ENCODE results near the gene NOSIP. TPM values are rescaled to one million over a fixed set of nuclear protein-coding genes. Genes with fewer than 3 reads are reported as not detected.
A peak's percentile ranks its signal among the peaks of the same experiment; 100 is the strongest.

The NOSIP gene
- total and polyA plus RNA-seq, 2 of the 4 experiments (the other 2 are of a cell fraction) = 118 to 138 TPM

DNA sequence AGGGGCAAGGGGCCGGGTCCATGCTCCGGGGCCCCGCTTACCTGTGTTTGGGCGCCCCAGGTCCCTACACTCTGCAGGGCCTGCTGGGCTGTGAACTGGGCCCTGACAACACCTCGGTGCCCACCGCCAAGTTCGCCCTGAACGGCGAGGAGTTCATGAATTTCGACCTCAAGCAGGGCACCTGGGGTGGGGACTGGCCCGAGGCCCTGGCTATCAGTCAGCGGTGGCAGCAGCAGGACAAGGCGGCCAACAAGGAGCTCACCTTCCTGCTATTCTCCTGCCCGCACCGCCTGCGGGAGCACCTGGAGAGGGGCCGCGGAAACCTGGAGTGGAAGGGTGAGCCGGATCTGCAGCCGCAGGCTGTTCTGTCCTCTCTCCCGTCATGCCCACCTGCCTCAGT lies 66.2 kb downstream of the NOSIP start:
- no peak for ATAC-seq (ENCODE audit: low read depth)
- CTCF ChIA-PET = interaction anchor here (0.7 kb wide), 1 partner anchor 56 kb away, joined by 3 read pairs; no protein-coding TSS in a partner anchor
- intact Hi-C loops (cut with micrococcal nuclease) = no loop called here

More for the DNA sequence above, 66.2 kb downstream of the NOSIP start:
- Histone ChIP-seq H3K18ac (ENCODE audit: low read depth, low read length) (no peak overlapping the region), H4K91ac (ENCODE audit: insufficient read depth, low read depth, low read length) (no peak overlapping the region), H3K23ac (ENCODE audit: low read depth, low read length) (no peak overlapping the region), H3K27me3 (ENCODE audit: control insufficient read depth, insufficient read depth, low read length) (no peaks in the 10 kb centered on the region), H3K4ac (ENCODE audit: low read depth, low read length) (no peak overlapping the region), H2BK20ac (ENCODE audit: low read depth, low read length) (no peak overlapping the region), H4K8ac (ENCODE audit: low read depth in 2 of 2, low read length in 2 of 2) (no peak overlapping the region), H3K36me3 (ENCODE audit: control insufficient read depth, insufficient read depth, low read length) (peaks cover 9% of the 10 kb centered on the region; the same call in 1 of the 2 replicates), H3K4me2 (ENCODE audit: low read depth, low read length) (no peak overlapping the region; the same call in 1 of the 2 replicates), H3K4me3 (ENCODE audit: insufficient read depth, low read depth, low read length) (no peak overlapping the region), H3K56ac (ENCODE audit: extremely low read depth, insufficient read depth, low read length) (no peak overlapping the region), H2AK9ac (replicated peaks; ENCODE audit: low read depth, low read length, poor library complexity) (peak overlapping the region; percentile 82), H3K4me1 (ENCODE audit: control insufficient read depth, insufficient read depth, low read length) (peaks cover 5% of the 10 kb centered on the region; the same call in 1 of the 2 replicates), H3K9me1 (ENCODE audit: insufficient read depth, low read length) (0 out of 2 replicates have a peak, but pooled peaks cover 4% of the 10 kb centered on the region), H2BK120ac (ENCODE audit: low read depth, low read length) (no peak overlapping the region), H2BK15ac (ENCODE audit: low read depth, low read length) (no peak overlapping the region), H3K14ac (replicated peaks; ENCODE audit: low read depth, low read length) (no peak overlapping the region), H3K27ac (ENCODE audit: insufficient read depth, low read length) (no peak overlapping the region), H2AFZ (replicated peaks; ENCODE audit: low read length, poor library complexity) (peak overlapping the region; percentile 51), H4K20me1 (ENCODE audit: insufficient read depth, low read length) (no peaks in the 10 kb centered on the region), H2BK5ac (ENCODE audit: low read depth, low read length, poor library complexity, severe bottlenecking) (no peak overlapping the region), H3K9me3 (ENCODE audit: control insufficient read depth, insufficient read depth, low read length) (no peaks in the 10 kb centered on the region), H3K9ac (ENCODE audit: low read depth, low read length) (no peak overlapping the region), H2AK5ac (ENCODE audit: low read depth, low read length) (no peak overlapping the region), H4K5ac (ENCODE audit: low read depth, low read length) (no peak overlapping the region), H3K79me1 (ENCODE audit: low read depth in 1 of 2, low read length in 2 of 2) (peaks cover 6 to 8% of the 10 kb centered on the region in 2 experiments; a peak in 2 of 4 replicates)
- TF ChIP-seq, protein P1, sequence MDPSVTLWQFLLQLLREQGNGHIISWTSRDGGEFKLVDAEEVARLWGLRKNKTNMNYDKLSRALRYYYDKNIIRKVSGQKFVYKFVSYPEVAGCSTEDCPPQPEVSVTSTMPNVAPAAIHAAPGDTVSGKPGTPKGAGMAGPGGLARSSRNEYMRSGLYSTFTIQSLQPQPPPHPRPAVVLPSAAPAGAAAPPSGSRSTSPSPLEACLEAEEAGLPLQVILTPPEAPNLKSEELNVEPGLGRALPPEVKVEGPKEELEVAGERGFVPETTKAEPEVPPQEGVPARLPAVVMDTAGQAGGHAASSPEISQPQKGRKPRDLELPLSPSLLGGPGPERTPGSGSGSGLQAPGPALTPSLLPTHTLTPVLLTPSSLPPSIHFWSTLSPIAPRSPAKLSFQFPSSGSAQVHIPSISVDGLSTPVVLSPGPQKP (IDR thresholded peaks at IDR 0.05; ENCODE audit: borderline replicate concordance, low read depth, low read length) = no peak
- TF ChIP-seq RAD21 (IDR thresholded peaks at IDR 0.05; ENCODE audit: low read length) (no peak), FOS (IDR thresholded peaks at IDR 0.05; ENCODE audit: low read depth, low read length) (no peak), BHLHE40 (IDR thresholded peaks at IDR 0.05; ENCODE audit: low read depth, low read length) (no peak), MAZ (IDR thresholded peaks at IDR 0.05; ENCODE audit: borderline replicate concordance, low read depth, low read length) (no peak), MXI1 (IDR thresholded peaks at IDR 0.05; ENCODE audit: borderline replicate concordance, low read depth, low read length) (no peak), NFE2L2 (IDR thresholded peaks at IDR 0.05; ENCODE audit: low read depth, low read length) (no peak), RFX5 (IDR thresholded peaks at IDR 0.05; ENCODE audit: low read depth, low read length) (no peak)
- TF ChIP-seq, protein P2, sequence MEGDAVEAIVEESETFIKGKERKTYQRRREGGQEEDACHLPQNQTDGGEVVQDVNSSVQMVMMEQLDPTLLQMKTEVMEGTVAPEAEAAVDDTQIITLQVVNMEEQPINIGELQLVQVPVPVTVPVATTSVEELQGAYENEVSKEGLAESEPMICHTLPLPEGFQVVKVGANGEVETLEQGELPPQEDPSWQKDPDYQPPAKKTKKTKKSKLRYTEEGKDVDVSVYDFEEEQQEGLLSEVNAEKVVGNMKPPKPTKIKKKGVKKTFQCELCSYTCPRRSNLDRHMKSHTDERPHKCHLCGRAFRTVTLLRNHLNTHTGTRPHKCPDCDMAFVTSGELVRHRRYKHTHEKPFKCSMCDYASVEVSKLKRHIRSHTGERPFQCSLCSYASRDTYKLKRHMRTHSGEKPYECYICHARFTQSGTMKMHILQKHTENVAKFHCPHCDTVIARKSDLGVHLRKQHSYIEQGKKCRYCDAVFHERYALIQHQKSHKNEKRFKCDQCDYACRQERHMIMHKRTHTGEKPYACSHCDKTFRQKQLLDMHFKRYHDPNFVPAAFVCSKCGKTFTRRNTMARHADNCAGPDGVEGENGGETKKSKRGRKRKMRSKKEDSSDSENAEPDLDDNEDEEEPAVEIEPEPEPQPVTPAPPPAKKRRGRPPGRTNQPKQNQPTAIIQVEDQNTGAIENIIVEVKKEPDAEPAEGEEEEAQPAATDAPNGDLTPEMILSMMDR (conservative IDR thresholded peaks at IDR 0.05; ENCODE audit: low read depth, low read length) = no peak
- TF ChIP-seq, protein P3, sequence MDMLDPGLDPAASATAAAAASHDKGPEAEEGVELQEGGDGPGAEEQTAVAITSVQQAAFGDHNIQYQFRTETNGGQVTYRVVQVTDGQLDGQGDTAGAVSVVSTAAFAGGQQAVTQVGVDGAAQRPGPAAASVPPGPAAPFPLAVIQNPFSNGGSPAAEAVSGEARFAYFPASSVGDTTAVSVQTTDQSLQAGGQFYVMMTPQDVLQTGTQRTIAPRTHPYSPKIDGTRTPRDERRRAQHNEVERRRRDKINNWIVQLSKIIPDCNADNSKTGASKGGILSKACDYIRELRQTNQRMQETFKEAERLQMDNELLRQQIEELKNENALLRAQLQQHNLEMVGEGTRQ (IDR thresholded peaks at IDR 0.05; ENCODE audit: low read depth, low read length) = no peak
- dilution Hi-C loops (cut with HindIII; ENCODE audit: low sequenced_read_pairs, unreplicated experiment) = no loop called here
- in situ Hi-C loops (cut with MboI; ENCODE audit: low sequenced_read_pairs) = no loop called here
- POLR2A ChIA-PET (ENCODE audit: unreplicated experiment) = interaction anchor here (0.6 to 1.0 kb wide), 2 partner anchors 26 to 117 kb away, joined by 3 read pairs; no protein-coding TSS in a partner anchor
- WGBS, 2 experiments (ENCODE audit: extremely low coverage in 2 of 2, insufficient read length in 1 of 2) = 88% methylated on average over 18 of the region's 21 CpGs; no CpG with 5 or more reads in 1 of the 2 experiments
- BruUV-seq (replicated peaks) = no TSS peak
- DNase-seq = no peak

Measured in IMR-90 (cell line).